Choroid plexus epithelial cell (primary cell): Measurements from ENCODE around the gene RIPPLY2.
"Not testable (repeated sequence)": the region's sequence is repeated elsewhere in the genome, so short reads cannot be mapped to it uniquely, and the experiment has no call there.

ENCODE experiments used
- DNase-seq: peaks from one replicate; pipeline ENCODE4 v3.0.0-alpha.2; 2010; ENCODE audit warnings: low read depth
- H3K4me3 ChIP-seq: 2 replicates; pipeline ENCODE4 v1.5.1; 2011; ENCODE audit warnings: low read depth, mild to moderate bottlenecking, control low read depth, low read length, moderate library complexity
- TF ChIP-seq, protein P1 (sequence below): conservative IDR thresholded peaks from 2 replicates; pipeline ENCODE4 v1.5.1; 2011; ENCODE audit warnings: low read depth, mild to moderate bottlenecking, control low read depth, inconsistent platforms, low read length, moderate library complexity

The RIPPLY2 gene

DNA sequence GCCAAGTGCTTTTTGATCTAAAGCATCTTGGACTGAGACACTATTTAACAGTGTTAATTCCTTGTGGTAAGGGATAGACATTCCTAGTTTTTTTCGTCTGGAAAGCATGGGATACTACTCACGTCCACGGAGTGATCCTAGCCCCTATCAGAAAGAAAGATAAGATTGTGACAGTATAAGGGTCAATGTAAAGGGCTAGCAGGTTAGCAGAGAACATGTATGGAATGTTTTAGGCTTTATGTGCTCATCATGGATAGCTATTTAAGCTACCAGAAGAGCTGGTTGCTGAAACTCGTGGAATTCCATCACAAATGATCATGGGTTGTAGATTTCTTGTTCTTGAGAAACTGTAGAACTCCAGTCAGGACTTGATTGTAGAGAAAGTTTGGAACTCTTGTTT is 38.4 kb downstream of the RIPPLY2 start:
- H3K4me3 ChIP-seq, result no peak overlapping the region
- no peak for DNase-seq
- TF ChIP-seq, protein P1, sequence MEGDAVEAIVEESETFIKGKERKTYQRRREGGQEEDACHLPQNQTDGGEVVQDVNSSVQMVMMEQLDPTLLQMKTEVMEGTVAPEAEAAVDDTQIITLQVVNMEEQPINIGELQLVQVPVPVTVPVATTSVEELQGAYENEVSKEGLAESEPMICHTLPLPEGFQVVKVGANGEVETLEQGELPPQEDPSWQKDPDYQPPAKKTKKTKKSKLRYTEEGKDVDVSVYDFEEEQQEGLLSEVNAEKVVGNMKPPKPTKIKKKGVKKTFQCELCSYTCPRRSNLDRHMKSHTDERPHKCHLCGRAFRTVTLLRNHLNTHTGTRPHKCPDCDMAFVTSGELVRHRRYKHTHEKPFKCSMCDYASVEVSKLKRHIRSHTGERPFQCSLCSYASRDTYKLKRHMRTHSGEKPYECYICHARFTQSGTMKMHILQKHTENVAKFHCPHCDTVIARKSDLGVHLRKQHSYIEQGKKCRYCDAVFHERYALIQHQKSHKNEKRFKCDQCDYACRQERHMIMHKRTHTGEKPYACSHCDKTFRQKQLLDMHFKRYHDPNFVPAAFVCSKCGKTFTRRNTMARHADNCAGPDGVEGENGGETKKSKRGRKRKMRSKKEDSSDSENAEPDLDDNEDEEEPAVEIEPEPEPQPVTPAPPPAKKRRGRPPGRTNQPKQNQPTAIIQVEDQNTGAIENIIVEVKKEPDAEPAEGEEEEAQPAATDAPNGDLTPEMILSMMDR, result no peak

DNA sequence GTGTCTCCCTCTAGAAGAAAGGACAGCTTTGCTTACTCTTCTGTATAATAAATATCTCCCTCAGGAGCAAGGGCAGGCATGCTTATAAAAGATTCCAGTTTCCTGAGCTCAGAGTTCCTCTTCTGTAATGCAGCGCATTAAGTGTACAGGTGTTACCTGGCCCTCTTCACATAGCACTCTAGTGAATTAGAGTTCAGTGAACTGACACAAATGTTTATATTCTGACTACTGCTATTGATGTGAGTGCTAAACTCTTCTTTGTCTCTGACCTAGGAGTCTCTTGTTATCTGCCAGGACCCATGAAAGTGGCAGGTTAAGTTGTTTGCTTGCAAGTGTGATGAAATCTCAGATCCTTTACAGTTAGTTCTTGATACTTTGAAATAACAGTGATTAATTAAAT is 39.9 kb downstream of the RIPPLY2 start:
- TF ChIP-seq, protein P1, result no peak
- DNase-seq, result no peak
- H3K4me3 ChIP-seq, result no peak overlapping the region

DNA sequence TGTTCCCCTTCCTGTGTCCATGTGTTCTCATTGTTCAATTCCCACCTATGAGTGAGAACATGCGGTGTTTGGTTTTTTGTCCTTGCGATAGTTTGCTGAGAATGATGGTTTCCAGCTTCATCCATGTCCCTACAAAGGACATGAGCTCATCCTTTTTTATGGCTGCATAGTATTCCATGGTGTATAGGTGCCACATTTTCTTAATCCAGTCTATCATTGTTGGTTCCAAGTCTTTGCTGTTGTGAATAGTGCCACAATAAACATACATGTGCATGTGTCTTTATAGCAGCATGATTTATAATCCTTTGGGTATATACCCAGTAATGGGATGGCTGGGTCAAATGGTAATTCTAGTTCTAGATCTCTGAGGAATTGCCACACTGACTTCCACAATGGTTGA is 43.9 kb downstream of the RIPPLY2 start:
- DNase-seq, result not testable (repeated sequence)

DNA sequence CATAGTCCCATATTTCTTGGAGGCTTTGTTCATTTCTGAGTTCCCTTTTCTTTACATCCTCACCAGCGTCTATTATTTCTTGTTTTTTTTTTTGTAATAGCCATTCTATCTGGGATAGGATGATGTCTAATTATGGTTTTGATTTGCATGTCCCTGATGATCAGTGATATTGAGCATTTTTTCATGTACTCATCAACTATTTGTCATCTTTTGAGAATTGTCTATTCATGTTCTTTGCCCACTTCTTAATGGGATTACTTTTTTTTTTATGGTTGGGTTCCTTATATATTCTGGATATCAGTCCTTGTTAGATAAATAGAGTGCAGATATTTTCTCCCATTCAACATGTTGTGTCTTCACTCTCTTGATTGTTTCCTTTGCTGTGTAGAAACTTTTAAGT is 48.5 kb downstream of the RIPPLY2 start:
- DNase-seq, result no peak
- TF ChIP-seq, protein P1, result no peak
- H3K4me3 ChIP-seq, result no peak overlapping the region

More for the DNA sequence above, 43.9 kb downstream of the RIPPLY2 start:
- not testable (repeated sequence) for H3K4me3 ChIP-seq

DNA sequence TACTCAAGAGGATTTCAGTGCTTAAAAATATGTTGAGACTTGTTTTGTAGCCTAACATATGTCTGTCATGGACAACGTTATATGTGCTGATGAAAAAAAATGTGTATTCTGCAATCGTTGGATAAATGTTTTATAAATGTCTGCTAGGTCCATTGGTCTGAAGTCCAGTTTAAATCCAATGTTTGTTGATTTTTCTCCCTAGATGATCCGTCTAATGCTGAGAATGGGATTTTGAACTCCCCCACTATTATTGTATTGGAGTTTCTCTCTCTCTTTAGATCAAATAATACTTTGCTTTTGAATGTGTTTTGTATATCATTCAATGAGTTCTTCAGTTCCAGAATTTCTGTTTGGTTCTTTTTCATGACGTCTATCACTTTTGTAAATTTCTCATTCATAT is 51.2 kb downstream of the RIPPLY2 start:
- TF ChIP-seq, protein P1, result no peak
- no peak overlapping the region for H3K4me3 ChIP-seq
- DNase-seq, result no peak

DNA sequence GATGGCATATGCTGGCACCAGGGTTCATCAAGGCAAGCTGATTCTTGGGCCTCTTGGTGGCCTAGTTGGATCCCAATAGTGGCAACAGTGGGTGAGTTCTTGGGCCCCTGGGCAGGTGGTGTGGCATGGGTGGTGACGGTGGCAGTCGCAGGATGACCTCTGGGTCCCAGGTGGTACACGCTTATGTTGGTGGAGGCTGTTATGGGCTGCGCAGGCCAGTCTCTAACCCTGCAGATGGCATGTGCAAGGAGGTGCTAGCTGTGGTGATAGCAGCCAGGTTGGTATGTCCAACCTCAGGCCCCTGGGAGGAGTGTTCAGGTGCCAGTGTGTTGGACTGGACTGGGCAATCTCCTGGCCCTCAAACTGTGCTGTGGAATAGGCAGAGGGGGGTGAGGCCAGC is 52.5 kb downstream of the RIPPLY2 start:
- DNase-seq, result no peak
- no peak overlapping the region for H3K4me3 ChIP-seq

More for the DNA sequence above, 52.5 kb downstream of the RIPPLY2 start:
- TF ChIP-seq, protein P1, result no peak
